ENCODE measurements around the gene ORAI3.

Gene ORAI3

GRCh38 chr16:30991052-30991451 lies 42.2 kb downstream of the ORAI3 start:
- no peak overlapping the region for H3K27ac ChIP-seq
- H3K4me3 ChIP-seq (ENCODE audit: low read depth, low read length): no peak overlapping the region
- DNase-seq: no peak
- no peaks in the 10 kb centered on the region for H3K27me3 ChIP-seq (ENCODE audit: insufficient read depth, low read depth, severe bottlenecking)
- no peaks in the 10 kb centered on the region for H3K9me3 ChIP-seq (ENCODE audit: severe bottlenecking)
- TF ChIP-seq CTCF (IDR thresholded peaks at IDR 0.05; ENCODE audit: low read depth, low read length): no peak
- H3K36me3 ChIP-seq: peaks cover 13% of the 10 kb centered on the region

- H3K36me3 ChIP-seq: peaks cover 4% of the 10 kb centered on the region
- H3K9me3 ChIP-seq (ENCODE audit: severe bottlenecking): no peaks in the 10 kb centered on the region
- no peak overlapping the region for H3K4me3 ChIP-seq (ENCODE audit: low read depth, low read length)
- H3K27me3 ChIP-seq (ENCODE audit: insufficient read depth, low read depth, severe bottlenecking): no peaks in the 10 kb centered on the region
- DNase-seq: no peak
- H3K27ac ChIP-seq: no peak overlapping the region
- no peak for TF ChIP-seq CTCF (IDR thresholded peaks at IDR 0.05; ENCODE audit: low read depth, low read length)
These were observed 43.5 kb downstream of the ORAI3 start for GRCh38 chr16:30992276-30992780.

GRCh38 chr16:30992931-30993816 lies 44.3 kb downstream of the ORAI3 start:
- DNase-seq: no peak
- Histone ChIP-seq H3K36me3 (no peaks in the 10 kb centered on the region; the same call in 1 of the 2 replicates), H3K27me3 (ENCODE audit: insufficient read depth, low read depth, severe bottlenecking) (no peaks in the 10 kb centered on the region), H3K27ac (no peak overlapping the region), H3K4me3 (ENCODE audit: low read depth, low read length) (no peak overlapping the region), H3K9me3 (ENCODE audit: severe bottlenecking) (no peaks in the 10 kb centered on the region)
- TF ChIP-seq CTCF (IDR thresholded peaks at IDR 0.05; ENCODE audit: low read depth, low read length): no peak

- H3K4me3 ChIP-seq (ENCODE audit: low read depth, low read length): no peak overlapping the region
These were observed 47.1 kb downstream of the ORAI3 start for GRCh38 chr16:30995927-30996323.

GRCh38 chr16:30996324-30996984 lies 47.6 kb downstream of the ORAI3 start:
- no peaks in the 10 kb centered on the region for H3K27me3 ChIP-seq (ENCODE audit: insufficient read depth, low read depth, severe bottlenecking)
- H3K4me3 ChIP-seq (ENCODE audit: low read depth, low read length): no peak overlapping the region
- H3K36me3 ChIP-seq: peaks cover 4% of the 10 kb centered on the region
- DNase-seq: no peak
- TF ChIP-seq CTCF (IDR thresholded peaks at IDR 0.05; ENCODE audit: low read depth, low read length): no peak
- no peak overlapping the region for H3K27ac ChIP-seq
- no peaks in the 10 kb centered on the region for H3K9me3 ChIP-seq (ENCODE audit: severe bottlenecking)

More at GRCh38 chr16:30995927-30996323, 47.1 kb downstream of the ORAI3 start:
- H3K27ac ChIP-seq: no peak overlapping the region
- H3K27me3 ChIP-seq (ENCODE audit: insufficient read depth, low read depth, severe bottlenecking): no peaks in the 10 kb centered on the region
- peaks cover 4% of the 10 kb centered on the region for H3K36me3 ChIP-seq
- no peaks in the 10 kb centered on the region for H3K9me3 ChIP-seq (ENCODE audit: severe bottlenecking)
- TF ChIP-seq CTCF (IDR thresholded peaks at IDR 0.05; ENCODE audit: low read depth, low read length): no peak
- DNase-seq: no peak

All from WERI-Rb-1 (cell line).